ENCODE data around the gene SNRK.
A peak's percentile ranks its signal among the peaks of the same experiment; 100 is the strongest.

Gene SNRK

DNA sequence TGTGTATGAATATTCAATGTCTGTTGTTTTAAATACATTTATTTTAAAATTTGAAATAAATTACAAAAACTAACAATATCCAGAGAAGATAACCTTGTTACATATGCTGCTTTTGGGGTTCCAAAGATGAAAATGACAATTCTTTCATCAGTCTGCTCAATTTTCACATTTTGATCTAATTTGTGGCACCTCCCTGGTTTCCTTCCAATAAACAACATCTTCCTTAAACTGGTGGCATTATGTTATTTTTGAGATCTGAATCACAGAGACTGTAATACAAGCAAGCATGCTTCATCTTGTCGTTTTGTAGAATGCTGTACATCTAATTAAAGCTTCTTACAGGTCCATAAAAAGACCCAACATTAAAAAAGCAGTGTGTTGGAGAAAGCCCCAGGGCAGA lies 2.2 kb upstream of the SNRK start:
- TF ChIP-seq, protein P1, sequence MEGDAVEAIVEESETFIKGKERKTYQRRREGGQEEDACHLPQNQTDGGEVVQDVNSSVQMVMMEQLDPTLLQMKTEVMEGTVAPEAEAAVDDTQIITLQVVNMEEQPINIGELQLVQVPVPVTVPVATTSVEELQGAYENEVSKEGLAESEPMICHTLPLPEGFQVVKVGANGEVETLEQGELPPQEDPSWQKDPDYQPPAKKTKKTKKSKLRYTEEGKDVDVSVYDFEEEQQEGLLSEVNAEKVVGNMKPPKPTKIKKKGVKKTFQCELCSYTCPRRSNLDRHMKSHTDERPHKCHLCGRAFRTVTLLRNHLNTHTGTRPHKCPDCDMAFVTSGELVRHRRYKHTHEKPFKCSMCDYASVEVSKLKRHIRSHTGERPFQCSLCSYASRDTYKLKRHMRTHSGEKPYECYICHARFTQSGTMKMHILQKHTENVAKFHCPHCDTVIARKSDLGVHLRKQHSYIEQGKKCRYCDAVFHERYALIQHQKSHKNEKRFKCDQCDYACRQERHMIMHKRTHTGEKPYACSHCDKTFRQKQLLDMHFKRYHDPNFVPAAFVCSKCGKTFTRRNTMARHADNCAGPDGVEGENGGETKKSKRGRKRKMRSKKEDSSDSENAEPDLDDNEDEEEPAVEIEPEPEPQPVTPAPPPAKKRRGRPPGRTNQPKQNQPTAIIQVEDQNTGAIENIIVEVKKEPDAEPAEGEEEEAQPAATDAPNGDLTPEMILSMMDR (IDR thresholded peaks at IDR 0.05; ENCODE audit: insufficient read depth, low read length, poor library complexity, severe bottlenecking): no peak
- no peak for TF ChIP-seq EZH2phosphoT487 (conservative IDR thresholded peaks at IDR 0.05; ENCODE audit: low read length)
- no peaks in the 10 kb centered on the region for H3K9me3 ChIP-seq (ENCODE audit: insufficient read depth, low read length)
- no peaks in the 10 kb centered on the region for H3K27me3 ChIP-seq (ENCODE audit: low read length)
- no peak overlapping the region for H3K27ac ChIP-seq (ENCODE audit: low read depth, low read length)
- H3K4me3 ChIP-seq (ENCODE audit: insufficient read depth, low read length, poor library complexity, severe bottlenecking): no peak overlapping the region
- H3K4me2 ChIP-seq (ENCODE audit: low read depth, low read length, poor library complexity, severe bottlenecking): no peak overlapping the region
- peaks cover 8% of the 10 kb centered on the region; the same call in 1 of the 2 replicates for H4K20me1 ChIP-seq (ENCODE audit: low read depth, low read length)
- H3F3A ChIP-seq (ENCODE audit: insufficient read depth): no peaks in the 10 kb centered on the region
- H3K36me3 ChIP-seq (ENCODE audit: low read length): no peaks in the 10 kb centered on the region
- H3K79me2 ChIP-seq (ENCODE audit: insufficient read depth, low read length): peaks cover 11% of the 10 kb centered on the region; the same call in 1 of the 2 replicates
- no peak overlapping the region for H2AFZ ChIP-seq (ENCODE audit: low read depth, low read length, severe bottlenecking)
- H3K9ac ChIP-seq (ENCODE audit: low read length): no peak overlapping the region
- H3K9me2 ChIP-seq (replicated peaks; ENCODE audit: insufficient read depth, low read length): no peaks in the 10 kb centered on the region

DNA sequence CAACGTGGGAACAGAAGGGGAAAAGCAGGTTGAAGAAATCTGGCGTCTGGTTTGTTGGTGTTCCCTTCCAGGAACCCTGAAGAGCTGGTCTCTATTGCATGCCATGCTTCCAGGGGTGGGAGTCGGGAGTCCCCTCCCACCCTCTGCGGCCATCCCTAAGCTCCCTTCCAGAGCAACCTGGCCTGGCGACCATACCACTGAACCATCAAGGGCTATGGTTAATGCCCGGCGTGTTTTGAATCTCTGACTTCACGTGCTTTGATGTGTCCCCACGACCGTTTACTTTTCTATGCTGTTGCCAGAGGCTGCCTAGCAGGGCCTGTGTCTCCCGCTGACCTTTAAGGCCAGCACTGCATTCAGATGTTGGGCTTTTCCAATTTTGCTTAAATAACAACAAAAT lies 696 bp upstream of the SNRK start:
- Histone ChIP-seq H3K27ac (ENCODE audit: low read depth, low read length) (no peak overlapping the region), H3K79me2 (ENCODE audit: insufficient read depth, low read length) (peaks cover 16% of the 10 kb centered on the region; the same call in 1 of the 2 replicates), H4K20me1 (ENCODE audit: low read depth, low read length) (peaks cover 8% of the 10 kb centered on the region; the same call in 1 of the 2 replicates), H3K27me3 (ENCODE audit: low read length) (no peaks in the 10 kb centered on the region), H3K9me2 (replicated peaks; ENCODE audit: insufficient read depth, low read length) (no peaks in the 10 kb centered on the region), H3K9me3 (ENCODE audit: insufficient read depth, low read length) (no peaks in the 10 kb centered on the region), H2AFZ (ENCODE audit: low read depth, low read length, severe bottlenecking) (peak overlapping the region; percentile 87), H3K4me3 (ENCODE audit: insufficient read depth, low read length, poor library complexity, severe bottlenecking) (peak overlapping the region; percentile 74), H3K36me3 (ENCODE audit: low read length) (no peaks in the 10 kb centered on the region), H3K4me2 (ENCODE audit: low read depth, low read length, poor library complexity, severe bottlenecking) (peak overlapping the region; percentile 75), H3F3A (ENCODE audit: insufficient read depth) (no peaks in the 10 kb centered on the region), H3K9ac (ENCODE audit: low read length) (peak overlapping the region; percentile 69)
- TF ChIP-seq, protein P1 (IDR thresholded peaks at IDR 0.05; ENCODE audit: insufficient read depth, low read length, poor library complexity, severe bottlenecking): no peak
- no peak for TF ChIP-seq EZH2phosphoT487 (conservative IDR thresholded peaks at IDR 0.05; ENCODE audit: low read length)

DNA sequence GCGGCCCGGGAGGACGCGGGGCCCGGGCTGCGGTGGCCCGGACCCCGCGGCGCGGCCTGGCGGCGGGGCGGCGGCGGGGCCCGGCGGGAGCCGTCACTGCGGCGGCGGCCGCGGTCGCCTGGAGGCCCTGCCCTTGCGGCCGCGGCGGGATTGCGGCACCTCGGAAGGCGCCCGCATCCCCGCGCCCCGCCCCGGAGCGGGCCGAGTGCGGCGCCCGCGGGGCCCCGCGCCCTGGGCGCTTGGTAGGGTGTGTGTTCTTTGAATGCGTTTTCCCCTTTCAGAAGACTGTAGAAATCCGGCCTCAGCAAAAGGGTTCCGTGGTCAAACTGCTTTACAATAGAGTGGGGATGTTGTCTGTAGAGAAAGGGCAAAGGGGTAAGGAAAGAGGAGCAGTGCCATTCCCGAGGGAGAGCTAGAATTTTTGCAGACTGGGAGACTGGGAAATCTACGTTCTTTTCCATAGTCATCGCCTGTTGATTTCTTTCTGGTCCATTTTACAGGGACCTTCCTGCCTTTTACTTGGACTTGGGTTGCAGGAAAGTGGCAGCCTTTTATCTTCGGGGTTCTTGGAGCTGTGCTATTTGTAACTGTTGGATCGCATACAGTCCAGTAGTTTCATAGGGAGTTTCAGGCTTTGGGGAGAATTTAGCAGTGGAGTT lies 630 bp downstream of the SNRK start:
- no peak overlapping the region for H2AFZ ChIP-seq (ENCODE audit: low read depth, low read length, severe bottlenecking)
- peaks cover 8% of the 10 kb centered on the region; the same call in 1 of the 2 replicates for H4K20me1 ChIP-seq (ENCODE audit: low read depth, low read length)
- H3K4me3 ChIP-seq (ENCODE audit: insufficient read depth, low read length, poor library complexity, severe bottlenecking): peak overlapping the region; percentile 65
- no peaks in the 10 kb centered on the region for H3F3A ChIP-seq (ENCODE audit: insufficient read depth)
- peak overlapping the region; percentile 69 for H3K9ac ChIP-seq (ENCODE audit: low read length)
- no peak overlapping the region for H3K27ac ChIP-seq (ENCODE audit: low read depth, low read length)
- H3K9me2 ChIP-seq (replicated peaks; ENCODE audit: insufficient read depth, low read length): no peaks in the 10 kb centered on the region
- peaks cover 16% of the 10 kb centered on the region; the same call in 1 of the 2 replicates for H3K79me2 ChIP-seq (ENCODE audit: insufficient read depth, low read length)
- H3K36me3 ChIP-seq (ENCODE audit: low read length): no peaks in the 10 kb centered on the region
- H3K4me2 ChIP-seq (ENCODE audit: low read depth, low read length, poor library complexity, severe bottlenecking): peak overlapping the region; percentile 76
- H3K27me3 ChIP-seq (ENCODE audit: low read length): no peaks in the 10 kb centered on the region
- TF ChIP-seq EZH2phosphoT487 (conservative IDR thresholded peaks at IDR 0.05; ENCODE audit: low read length): no peak
- TF ChIP-seq, protein P1 (IDR thresholded peaks at IDR 0.05; ENCODE audit: insufficient read depth, low read length, poor library complexity, severe bottlenecking): no peak
- H3K9me3 ChIP-seq (ENCODE audit: insufficient read depth, low read length): no peaks in the 10 kb centered on the region
